GM12891 (cell line): ENCODE data around the gene UXT.

Experiments used
- PAX5 ChIP-seq: IDR thresholded peaks from 2 replicates; pipeline ENCODE4 v1.6.1; 2011; ENCODE audit warnings: low read length, moderate library complexity, mild to moderate bottlenecking; ENCODE audit not compliant: insufficient read depth, severe bottlenecking
- POLR2A ChIP-seq: IDR thresholded peaks from 2 replicates; pipeline ENCODE4 v1.6.1; 2011; ENCODE audit warnings: low read depth, low read length, control low read depth
- POLR2AphosphoS5 ChIP-seq: IDR thresholded peaks from 2 replicates; pipeline ENCODE4 v1.6.1; 2011; ENCODE audit warnings: low read depth, low read length, control low read depth
- POU2F2 ChIP-seq: IDR thresholded peaks from 2 replicates; pipeline ENCODE4 v1.6.1; 2011; ENCODE audit warnings: low read depth, mild to moderate bottlenecking, control low read depth, low read length, moderate library complexity
- SPI1 ChIP-seq: IDR thresholded peaks from 2 replicates; pipeline ENCODE4 v1.6.1; 2011; ENCODE audit warnings: low read depth, low read length, control low read depth
- TAF1 ChIP-seq: IDR thresholded peaks from 2 replicates; pipeline ENCODE4 v1.6.1; 2011; ENCODE audit warnings: low read depth, low read length, control low read depth

DNA sequence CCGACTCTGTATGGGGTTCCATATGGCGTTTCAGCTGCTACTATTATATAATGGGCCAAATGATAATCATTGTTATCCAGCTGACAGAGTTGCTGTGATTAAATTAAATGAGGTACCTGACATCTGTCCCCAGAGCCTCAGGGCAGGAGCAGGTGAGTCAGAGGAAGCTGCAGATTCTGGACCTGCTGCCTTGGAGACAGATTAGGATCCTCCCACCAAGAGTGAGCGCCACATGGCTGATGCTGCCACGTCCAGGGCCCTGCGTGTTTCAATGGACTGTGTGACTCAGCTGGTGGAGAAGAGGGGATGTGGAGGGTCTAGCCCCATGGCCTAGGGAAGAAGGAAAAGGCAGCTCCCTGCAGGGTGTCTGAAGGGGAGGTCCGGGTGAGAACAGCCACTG lies 28.3 kb upstream of the UXT start:
- TF ChIP-seq POLR2A (no peak), TAF1 (no peak), POLR2AphosphoS5 (no peak), PAX5 (no peak), SPI1 (no peak), POU2F2 (no peak)
